Measurements from ENCODE around the gene UBR3. TPM values are rescaled to one million over a fixed set of nuclear protein-coding genes. Genes with fewer than 3 reads are reported as not detected.

Gene UBR3
- total and polyA plus RNA-seq, 2 of the 4 experiments (the other 2 are of a cell fraction): 10.0 to 33.9 TPM

DNA sequence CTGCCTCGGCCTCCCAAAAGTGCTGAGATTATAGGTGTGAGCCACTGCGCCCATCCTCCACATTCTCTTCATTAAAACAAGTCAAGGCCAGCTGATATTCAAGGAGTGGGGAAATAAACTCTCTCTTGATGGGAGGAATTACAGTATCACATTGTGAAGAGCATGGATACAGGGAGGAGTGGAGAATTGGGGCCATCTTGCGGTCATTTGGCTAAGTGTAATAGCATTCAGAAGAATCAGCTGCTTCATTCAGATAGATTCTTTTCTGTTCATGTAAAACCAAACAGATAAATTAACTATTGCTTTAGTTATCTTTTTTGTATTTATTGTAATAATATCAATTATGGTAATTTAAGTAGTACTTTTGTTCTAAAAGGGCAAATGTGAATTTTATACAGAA is 156.3 kb downstream of the UBR3 start:
- no peak overlapping the region for H3K56ac ChIP-seq (ENCODE audit: extremely low read depth, insufficient read depth, low read length)
- no peak overlapping the region for H4K8ac ChIP-seq (ENCODE audit: low read depth in 2 of 2, low read length in 2 of 2)
- H4K91ac ChIP-seq (ENCODE audit: insufficient read depth, low read depth, low read length): no peak overlapping the region
- no CpG with 5 or more reads among the region's 3 CpGs for WGBS, 2 experiments (ENCODE audit: extremely low coverage in 2 of 2, insufficient read length in 1 of 2)
- no peaks in the 10 kb centered on the region for H3K4me1 ChIP-seq (ENCODE audit: control insufficient read depth, insufficient read depth, low read length)
- H3K9ac ChIP-seq (ENCODE audit: low read depth, low read length): no peak overlapping the region
- BruUV-seq (replicated peaks): no TSS peak
- ChIA-PET CTCF (interaction anchor here (0.6 kb wide), 1 partner anchor 163 kb away, joined by 3 read pairs; no protein-coding TSS in a partner anchor), POLR2A (ENCODE audit: unreplicated experiment) (no interaction called here)
- in situ Hi-C loops (cut with MboI; ENCODE audit: low sequenced_read_pairs): no loop called here
- H3K27me3 ChIP-seq (ENCODE audit: control insufficient read depth, insufficient read depth, low read length): no peaks in the 10 kb centered on the region
- H3K27ac ChIP-seq (ENCODE audit: insufficient read depth, low read length): no peak overlapping the region
- H2AFZ ChIP-seq (replicated peaks; ENCODE audit: low read length, poor library complexity): no peak overlapping the region
- ATAC-seq (ENCODE audit: low read depth): no peak
- DNase-seq: no peak
- no peak overlapping the region for H3K14ac ChIP-seq (replicated peaks; ENCODE audit: low read depth, low read length)
- no peak overlapping the region for H2AK9ac ChIP-seq (replicated peaks; ENCODE audit: low read depth, low read length, poor library complexity)
- no peak overlapping the region for H3K23ac ChIP-seq (ENCODE audit: low read depth, low read length)
- peaks cover under 1 to 2% of the 10 kb centered on the region in 2 experiments; a peak in 2 of 4 replicates for H3K79me1 ChIP-seq (ENCODE audit: low read depth in 1 of 2, low read length in 2 of 2)
- no peak overlapping the region for H2BK5ac ChIP-seq (ENCODE audit: low read depth, low read length, poor library complexity, severe bottlenecking)
- H3K9me3 ChIP-seq (ENCODE audit: control insufficient read depth, insufficient read depth, low read length): no peaks in the 10 kb centered on the region
- no peak overlapping the region for H3K18ac ChIP-seq (ENCODE audit: low read depth, low read length)
- no peak overlapping the region for H2AK5ac ChIP-seq (ENCODE audit: low read depth, low read length)
- TF ChIP-seq RAD21 (IDR thresholded peaks at IDR 0.05; ENCODE audit: low read length) (0 out of 2 replicates have a peak, but pooled peaks have one; percentile 7), RFX5 (IDR thresholded peaks at IDR 0.05; ENCODE audit: low read depth, low read length) (no peak)
- dilution Hi-C loops (cut with HindIII; ENCODE audit: low sequenced_read_pairs, unreplicated experiment): no loop called here
- H4K5ac ChIP-seq (ENCODE audit: low read depth, low read length): no peak overlapping the region
- H3K4me3 ChIP-seq (ENCODE audit: insufficient read depth, low read depth, low read length): no peak overlapping the region
- H3K4me2 ChIP-seq (ENCODE audit: low read depth, low read length): no peak overlapping the region
- intact Hi-C loops (cut with micrococcal nuclease): no loop called here
- no peaks in the 10 kb centered on the region for H3K36me3 ChIP-seq (ENCODE audit: control insufficient read depth, insufficient read depth, low read length)
- no peaks in the 10 kb centered on the region for H4K20me1 ChIP-seq (ENCODE audit: insufficient read depth, low read length)
- no peak overlapping the region for H3K4ac ChIP-seq (ENCODE audit: low read depth, low read length)
- H2BK20ac ChIP-seq (ENCODE audit: low read depth, low read length): no peak overlapping the region
- no peak overlapping the region for H2BK15ac ChIP-seq (ENCODE audit: low read depth, low read length)
- H2BK120ac ChIP-seq (ENCODE audit: low read depth, low read length): no peak overlapping the region
- H3K9me1 ChIP-seq (ENCODE audit: insufficient read depth, low read length): peaks cover 2% of the 10 kb centered on the region; the same call in 1 of the 2 replicates
